ENCODE results near the gene SLC2A6.

The SLC2A6 gene

DNA sequence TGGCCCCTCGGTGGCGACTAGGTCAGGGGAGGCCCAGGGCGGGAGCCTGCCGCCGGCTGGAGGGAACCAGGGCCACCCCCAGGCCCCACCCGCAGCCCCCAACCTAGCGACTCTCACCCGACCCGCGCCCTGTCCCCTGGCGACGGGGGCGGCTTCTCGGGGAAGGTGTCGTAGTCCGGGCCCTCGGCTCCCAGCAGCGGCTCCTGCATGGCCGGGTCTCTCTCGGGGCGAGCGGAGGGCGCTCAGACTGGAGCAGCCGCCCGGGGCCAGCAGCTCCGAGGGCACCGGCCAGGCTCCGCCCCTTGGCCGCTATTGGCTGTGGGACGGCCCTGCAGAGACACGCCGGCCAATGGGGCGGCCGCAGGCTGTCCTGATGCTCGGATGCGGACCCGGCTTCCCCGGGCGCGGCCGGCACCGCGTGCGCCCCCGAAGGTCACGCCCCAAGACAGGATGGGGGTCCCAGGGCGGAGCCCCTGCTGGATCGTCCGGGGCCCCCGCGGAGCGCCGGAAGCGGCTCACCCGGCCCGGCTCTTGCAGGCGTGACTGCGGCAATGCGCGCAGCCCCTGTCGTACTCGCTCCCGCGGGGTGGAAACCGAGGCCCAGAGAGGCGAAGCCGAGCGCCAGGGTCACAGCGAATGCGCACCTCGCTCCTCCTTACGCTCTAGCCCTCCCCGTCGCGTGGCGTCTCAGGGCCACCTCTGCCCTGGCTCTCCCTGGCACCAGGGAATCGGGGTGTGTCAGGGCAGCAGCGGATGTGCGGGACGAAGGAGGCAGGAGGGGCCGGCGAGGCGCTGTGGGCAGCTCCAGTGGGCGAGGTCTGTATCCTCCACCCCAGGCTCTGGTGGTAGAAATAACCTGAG lies at the start of gene SLC2A6:
TSS of gene SLC2A6 (minus strand) at position 249 of the 861 bp plus-strand sequence. CDS start at position 209, 40 bp downstream.
- DNase-seq, result peak; percentile 39

- no peak for DNase-seq
Measured at GRCh38 chr9:133528001-133528875, 49.3 kb upstream of the SLC2A6 start.

DNA sequence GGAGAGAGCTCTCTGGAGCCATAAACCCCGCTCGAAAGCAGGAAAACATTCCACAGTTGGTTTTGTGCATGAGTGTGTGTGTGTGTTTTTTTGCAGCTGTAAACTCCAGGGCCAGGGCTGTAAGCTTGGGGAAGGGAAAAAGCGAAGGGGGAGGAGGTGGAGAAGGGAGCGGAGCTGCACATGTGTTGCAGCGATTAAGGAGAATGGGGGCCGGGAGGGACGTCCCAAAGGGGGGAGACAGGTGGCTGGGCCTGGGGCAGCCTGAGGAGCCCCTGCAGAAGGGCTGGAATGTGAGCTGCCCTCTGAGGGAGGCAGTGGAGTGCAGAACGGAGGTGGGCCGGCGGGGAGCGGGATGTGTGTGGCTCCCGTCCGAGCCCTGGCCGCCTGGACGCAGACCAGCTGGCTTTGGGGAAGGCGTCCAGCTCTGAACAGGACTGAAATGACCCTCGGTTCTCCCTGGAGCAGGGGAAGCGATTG lies 48.6 kb upstream of the SLC2A6 start:
- DNase-seq, result no peak

DNA sequence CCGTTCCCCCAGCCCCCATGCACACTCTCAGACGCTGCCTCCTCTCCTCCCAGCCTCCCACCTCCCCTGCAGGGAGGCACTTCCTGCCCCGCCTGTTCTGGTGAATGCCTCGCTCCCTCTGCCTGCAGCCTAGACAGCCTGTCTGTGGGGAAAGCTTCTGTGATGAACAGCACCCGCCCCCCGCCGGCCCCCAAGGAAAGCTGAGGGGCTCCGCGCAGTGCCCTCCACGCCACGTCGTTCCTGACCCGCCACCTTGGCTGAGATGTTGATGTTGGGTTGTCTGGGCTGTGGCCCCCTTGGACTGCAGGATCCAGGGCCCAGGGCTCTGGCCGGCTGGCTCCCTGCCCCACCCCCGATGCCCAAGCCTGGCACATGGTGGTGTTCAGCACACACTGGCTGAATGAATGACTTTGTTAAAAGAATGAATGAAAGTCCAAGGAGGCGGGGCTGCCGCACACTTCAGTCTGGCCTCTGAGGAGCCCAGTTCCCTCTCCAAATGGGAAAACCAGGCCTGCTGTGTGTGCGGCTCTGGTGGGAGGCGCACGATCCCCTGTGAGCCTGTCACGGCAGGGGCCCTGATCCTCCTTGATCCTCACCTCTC lies 47.9 kb upstream of the SLC2A6 start:
- no peak for DNase-seq

- DNase-seq, result no peak
Measured at GRCh38 chr9:133525677-133526076, 46.8 kb upstream of the SLC2A6 start.

- DNase-seq, result no peak
Measured at GRCh38 chr9:133524679-133525228, 45.9 kb upstream of the SLC2A6 start, which contains the start of gene MYMK. TSS of gene MYMK (minus strand) at chr9:133524959. CDS start at chr9:133524844, 115 bp downstream.

DNA sequence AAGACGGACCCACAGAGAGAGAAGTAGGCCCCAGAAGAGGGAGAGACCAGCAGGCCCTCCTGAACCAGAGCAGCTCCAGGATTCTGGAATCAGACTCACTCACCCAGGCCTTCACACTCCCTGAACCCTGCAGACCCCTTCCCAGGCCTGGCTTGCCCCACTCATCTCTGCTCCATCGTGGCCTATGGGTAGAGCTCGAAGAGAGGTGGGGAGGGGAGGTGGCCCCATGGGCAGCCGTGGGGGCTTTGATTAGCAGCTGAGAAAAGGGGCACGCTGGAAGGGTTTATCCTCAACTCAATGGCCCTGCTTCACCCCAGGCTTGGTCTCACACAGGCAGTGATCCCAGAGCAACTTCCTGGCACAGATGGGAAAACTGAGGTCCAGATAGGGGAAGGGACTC lies 45.2 kb upstream of the SLC2A6 start:
- no peak for DNase-seq

DNA sequence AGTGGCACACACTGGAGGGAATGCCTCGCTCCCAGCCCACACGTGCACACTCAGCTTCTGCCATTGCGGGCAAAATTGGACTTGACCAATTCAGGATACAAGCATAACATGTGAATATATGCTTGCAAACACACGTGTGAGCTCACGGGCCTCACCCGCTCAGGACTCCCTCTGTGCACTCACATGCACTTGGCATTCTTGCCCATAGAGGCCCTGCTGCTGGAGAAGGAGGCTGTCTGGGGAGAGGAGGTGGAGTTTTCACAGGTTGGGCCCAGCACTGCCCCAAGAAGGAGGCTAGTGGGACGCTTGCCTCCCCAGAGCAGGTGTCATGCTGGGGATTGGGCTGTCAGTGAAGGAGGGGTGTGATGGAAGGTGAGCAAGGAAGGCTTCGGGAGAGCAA lies 44.2 kb upstream of the SLC2A6 start:
- no peak for DNase-seq

DNA sequence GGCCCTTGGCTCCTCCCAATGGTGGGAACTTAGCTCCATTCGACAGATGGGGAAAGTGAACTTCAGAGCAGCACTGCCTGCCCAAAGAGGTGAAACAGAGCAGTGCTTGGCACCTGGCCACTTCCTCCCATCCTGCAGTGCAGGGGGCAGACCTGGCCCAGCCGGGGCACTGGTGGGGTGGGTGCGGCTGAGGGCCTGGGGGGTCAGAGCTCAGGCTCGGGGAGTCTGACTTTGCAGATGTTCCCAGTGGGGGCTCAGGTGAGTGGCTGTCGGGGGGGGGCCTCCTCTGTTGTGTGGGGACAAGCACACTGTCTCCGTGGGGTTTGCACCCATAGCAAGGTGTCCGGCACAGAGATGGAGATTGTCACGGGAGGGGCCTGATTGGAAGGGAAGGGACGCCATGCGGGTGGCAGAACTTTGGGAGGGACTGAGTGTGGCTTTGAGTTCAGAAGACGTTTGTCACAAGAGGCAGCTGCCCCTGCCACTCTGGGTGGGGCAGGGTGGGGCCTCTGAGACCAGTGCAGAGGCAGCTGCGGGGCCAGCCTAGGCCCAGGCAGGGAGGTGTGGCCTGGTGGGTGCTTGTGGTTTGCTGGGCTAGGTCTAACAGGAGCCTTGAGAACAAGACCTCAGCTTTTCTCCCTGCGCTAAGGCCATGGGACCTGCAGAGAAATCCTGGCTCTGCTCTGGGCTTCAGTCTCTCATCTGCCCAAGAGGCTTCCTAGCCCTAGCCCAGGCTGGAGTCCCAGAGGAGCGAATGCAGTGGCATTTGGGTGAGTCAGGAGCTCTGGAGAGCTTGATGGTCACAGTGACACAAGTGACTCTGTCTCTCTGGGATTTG lies 43.4 kb upstream of the SLC2A6 start:
- no peak for DNase-seq

DNA sequence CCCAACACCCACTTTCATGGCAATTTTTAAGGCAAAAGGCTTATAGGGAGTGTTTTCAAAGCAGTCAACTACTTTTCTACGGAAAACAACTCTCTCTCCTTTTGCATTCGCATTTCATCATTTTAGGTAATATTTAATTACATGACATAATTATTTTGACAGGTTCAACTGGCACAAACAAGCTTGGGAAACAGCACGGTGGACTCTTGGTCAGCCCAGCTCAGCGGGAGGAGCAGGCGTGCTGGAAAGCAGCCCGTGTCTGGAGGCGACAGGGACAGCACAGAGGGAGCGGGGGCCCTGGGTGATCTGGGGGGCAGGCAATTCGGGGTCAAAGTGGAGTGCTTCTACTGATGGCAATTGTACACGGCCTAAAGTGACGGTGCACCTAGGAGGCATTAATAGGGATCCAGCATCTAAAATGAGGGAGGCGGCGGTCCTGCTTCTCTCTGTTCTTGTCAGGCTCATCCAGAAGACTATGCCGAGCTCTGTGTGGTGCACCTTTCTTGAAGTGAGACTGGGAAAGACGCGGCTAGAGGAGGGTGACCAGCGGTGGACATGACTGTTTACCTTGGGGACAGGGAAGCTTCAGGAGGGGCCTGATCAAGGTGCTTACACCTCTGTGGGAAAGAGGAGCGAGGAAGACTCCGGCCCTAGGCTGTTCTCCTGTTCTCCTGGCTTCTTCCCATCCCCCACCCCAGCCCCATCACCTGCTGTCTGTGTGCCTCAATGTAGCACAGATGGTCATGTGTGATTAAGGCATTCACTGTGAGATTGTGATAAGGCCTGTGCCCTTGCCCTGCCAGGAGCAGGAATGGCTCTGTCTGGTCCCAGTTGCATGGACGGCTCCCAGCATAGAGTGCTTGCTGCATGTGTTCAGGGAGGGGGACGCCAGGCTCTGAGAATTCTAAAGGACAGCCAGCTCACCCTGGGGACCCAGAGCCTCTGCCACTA lies 42.5 kb upstream of the SLC2A6 start:
- no peak for DNase-seq

DNA sequence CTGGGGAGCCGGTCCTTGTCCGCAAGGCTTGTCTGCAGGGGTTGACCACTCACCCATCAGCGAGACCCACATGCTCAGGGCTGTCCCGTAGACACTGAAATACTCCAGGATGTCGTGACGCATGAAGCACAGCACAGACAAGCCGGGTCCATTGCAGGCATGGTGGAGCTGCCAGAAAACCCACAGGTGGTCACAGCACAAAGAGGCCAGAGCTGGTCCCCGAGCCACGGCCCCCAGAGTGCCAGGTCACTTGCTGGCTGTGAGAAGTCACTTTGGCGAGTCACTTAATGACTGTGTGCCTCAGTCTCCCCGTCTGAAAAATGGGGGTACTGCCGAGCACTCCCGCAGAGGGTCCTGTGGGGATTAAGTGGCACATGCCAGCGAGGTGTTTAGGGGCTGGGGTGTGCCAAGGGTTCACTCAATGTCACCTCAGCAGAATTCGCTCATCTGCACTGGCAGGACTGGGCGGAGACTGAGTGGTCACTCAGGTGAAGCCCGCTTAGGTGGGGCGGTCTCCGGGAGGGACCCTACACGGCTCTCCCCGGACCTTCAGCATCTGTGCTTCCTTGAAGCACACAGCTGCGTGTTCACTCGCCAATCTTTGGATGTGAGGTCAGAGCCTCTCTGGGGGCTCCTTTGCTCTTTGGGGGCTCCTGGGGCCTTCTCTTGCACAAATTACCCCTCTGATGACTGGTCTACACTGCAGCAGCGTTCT lies 41.4 kb upstream of the SLC2A6 start:
- DNase-seq, result no peak

- no peak for DNase-seq
Measured at GRCh38 chr9:133519693-133520092, 40.8 kb upstream of the SLC2A6 start.

GRCh38 chr9:133518706-133519449 lies 40.0 kb upstream of the SLC2A6 start:
- DNase-seq, result no peak

DNA sequence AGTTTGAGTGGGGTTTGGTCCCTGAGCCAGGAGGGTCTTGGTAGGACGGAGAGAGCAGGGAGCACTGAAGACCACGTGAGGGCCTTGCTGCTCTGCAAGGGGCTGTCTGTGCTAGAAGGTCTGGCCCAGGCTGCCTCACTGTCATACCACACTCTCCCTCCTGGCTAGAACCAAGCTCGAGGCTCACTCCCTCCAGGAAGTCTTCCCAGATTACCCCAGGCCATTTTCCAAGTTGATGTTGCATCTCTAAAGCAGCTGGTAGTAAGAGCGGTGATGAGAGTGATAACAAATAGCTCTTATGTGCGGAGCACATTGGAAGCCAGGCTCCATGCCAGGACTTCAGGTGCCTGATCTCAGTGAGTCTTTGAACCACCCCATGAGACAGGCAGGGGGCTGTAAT lies 39.3 kb upstream of the SLC2A6 start:
- no peak for DNase-seq

GRCh38 chr9:133517711-133518110 lies 38.8 kb upstream of the SLC2A6 start:
- no peak for DNase-seq

DNA sequence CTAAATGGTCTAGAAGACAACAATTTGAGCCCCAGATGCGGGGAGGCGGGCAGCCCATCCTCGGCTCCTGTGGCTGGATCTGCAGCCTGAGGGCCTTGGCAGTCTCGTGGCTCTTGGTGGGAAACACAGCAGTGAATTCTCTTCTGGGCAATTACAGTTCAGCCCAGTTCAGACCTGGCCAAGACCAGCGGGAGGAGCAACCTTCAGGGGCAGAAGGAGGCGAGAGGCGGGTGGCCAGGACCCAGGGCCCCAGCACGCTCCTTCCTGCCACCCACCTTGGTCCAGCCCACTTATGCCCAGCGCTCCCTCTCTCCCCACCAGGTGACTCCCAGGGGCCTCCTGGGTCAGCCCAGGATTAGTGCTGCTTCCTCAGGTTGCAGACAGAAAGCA lies 38.1 kb upstream of the SLC2A6 start:
- DNase-seq, result no peak

- no peak for DNase-seq
Measured at GRCh38 chr9:133516256-133516960, 37.5 kb upstream of the SLC2A6 start.

DNA sequence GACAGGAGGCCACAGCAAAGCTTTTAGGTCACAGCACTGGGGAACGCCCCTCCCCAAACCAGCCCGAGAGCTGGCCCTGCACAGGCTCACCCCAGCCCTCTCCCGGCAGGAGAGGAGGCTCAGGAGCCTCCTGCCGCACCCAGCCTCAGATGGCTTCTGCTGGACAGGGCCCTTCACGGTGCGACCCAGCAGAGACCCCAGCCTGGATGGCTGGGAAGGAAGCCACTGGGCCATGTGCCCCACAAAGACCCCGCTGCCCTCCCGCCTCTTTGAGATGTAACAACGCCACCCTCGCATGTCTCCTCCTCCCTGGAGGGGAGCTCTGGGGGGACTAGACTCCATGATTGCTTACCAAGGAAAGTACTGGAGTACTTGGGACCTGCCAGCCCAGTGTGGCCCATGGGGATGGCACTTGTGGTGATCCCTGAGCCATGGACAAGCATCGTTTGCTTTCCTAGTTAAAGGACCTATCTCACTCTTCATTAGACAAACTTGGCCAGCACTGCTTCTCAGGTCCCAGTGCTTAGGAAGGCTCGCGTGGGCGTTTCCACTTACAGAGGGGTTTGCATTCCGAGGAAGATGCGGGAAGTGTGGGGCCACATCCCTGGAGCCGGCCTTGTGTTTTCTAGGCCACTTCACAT lies 36.8 kb upstream of the SLC2A6 start:
- DNase-seq, result no peak

Measured in NCI-H1417 treated with DMSO at 0.1 percent for 48 hours (cell line).